GM12891 (cell line): ENCODE results near the gene PIP5K1B.

Experiments
- POLR2AphosphoS5 ChIP-seq: IDR thresholded peaks from 2 replicates; pipeline ENCODE4 v1.6.1; 2011; ENCODE audit warnings: low read depth, low read length, control low read depth
- TAF1 ChIP-seq: IDR thresholded peaks from 2 replicates; pipeline ENCODE4 v1.6.1; 2011; ENCODE audit warnings: low read depth, low read length, control low read depth

DNA sequence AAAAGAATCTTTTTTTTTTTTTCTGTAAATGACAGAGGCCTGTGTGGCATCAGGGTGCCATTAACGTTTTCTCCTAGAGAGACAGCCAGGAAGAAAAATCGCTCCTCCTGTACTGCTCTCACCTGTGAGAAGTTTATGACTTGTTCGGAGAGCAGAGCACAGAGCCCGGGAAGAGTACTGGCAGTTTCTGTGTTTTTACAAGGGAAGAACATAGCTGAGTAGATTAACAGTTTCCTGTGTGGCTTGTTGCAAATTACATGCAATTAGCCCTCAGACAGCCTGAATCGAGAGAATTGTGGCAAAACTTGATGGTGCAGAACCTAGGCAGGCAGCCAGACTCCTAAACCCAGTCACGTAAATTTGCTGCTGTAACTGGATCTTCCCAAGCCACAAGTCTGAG is 276.7 kb downstream of the PIP5K1B start:
- TF ChIP-seq TAF1 (no peak), POLR2AphosphoS5 (no peak)
